Superior temporal gyrus (tissue), 1 donor: ENCODE measurements around the gene TRAPPC8.
A peak's percentile ranks its signal among the peaks of the same experiment; 100 is the strongest.
"Not testable (repeated sequence)": the region's sequence is repeated elsewhere in the genome, so short reads cannot be mapped to it uniquely, and the experiment has no call there.

Source experiments
- DNase-seq: peaks from one replicate; pipeline ENCODE4 v3.0.0-alpha.2; 2016; ENCODE audit errors: extremely low spot score

Gene TRAPPC8

DNA sequence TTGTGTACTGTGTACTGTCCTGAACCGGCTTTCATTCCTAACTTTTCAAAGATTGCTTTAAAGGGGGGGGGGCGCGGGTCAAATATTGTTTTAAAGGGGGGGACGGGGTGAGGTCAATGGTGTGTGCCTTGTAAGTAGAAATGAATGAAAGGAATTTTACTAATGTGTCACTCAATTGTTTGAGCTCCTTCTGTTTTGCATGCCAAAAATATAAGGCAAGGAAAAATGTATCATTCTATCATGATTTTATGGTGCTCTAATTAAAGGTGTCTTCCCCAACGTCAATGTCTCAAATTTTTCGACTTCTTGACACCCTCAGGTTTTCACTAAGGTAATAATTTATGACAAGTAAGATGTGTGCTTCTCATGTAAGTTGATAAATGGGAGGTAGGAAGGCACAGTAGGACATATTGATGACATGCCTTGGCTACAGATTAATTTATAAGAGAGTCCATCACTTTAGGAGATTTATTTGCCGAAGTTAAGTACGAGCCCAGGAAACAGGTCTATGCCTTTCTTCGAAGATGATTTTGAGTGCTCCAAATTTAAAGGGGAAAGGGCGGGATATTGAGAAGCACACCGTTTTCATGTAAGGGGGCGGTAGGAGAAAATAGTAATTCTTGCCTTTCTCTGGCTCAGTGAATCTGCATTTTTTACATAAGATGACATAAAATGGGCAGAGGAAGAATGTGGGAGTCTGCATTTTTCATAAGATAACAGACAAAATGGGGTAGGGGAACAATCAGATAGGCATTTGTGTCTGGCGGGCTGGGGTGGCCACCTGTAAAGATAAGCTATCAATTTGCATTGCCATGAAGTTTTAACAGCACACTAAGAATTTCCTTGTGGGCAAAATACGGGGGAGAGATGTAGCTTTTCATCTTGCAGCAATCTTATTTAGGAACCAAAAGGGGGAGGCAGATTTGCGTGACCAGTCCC is 1.2 kb upstream of the TRAPPC8 start:
- peak; percentile 41 for DNase-seq

DNA sequence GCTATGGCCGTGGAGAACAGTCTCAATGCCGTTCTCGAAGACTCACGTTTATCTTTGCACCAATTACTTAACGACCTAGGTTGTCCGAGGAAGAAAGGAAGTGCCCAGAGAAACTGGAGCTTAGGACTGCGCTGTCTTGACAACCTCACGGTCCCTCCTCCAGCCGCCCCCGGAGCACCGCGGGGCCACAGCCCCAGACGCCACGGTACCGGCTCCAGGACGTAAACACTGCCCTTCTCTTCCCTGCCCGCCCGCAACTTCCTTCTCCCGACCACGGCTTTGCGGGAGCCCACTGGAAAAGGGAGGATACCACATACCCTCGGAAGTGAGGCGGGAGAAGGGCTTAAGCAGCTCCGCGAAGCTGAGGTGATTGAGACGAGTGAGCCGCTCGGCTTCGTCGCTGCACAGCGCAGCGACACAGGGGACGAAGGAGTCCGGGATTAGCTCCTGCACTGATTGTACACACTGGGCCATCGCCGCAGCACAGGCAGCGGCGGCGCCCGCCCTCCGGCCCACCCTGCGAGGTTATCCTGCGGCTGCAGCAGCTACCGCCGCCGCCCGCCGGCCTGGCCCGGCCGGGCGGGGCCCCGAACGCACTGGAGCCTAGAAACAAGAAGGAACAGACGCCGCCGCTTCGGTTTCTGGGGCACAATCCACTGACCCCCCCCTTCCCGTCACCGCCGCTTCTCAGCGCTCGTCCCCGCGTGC is 483 bp downstream of the TRAPPC8 start:
- peak; percentile 42 for DNase-seq

DNA sequence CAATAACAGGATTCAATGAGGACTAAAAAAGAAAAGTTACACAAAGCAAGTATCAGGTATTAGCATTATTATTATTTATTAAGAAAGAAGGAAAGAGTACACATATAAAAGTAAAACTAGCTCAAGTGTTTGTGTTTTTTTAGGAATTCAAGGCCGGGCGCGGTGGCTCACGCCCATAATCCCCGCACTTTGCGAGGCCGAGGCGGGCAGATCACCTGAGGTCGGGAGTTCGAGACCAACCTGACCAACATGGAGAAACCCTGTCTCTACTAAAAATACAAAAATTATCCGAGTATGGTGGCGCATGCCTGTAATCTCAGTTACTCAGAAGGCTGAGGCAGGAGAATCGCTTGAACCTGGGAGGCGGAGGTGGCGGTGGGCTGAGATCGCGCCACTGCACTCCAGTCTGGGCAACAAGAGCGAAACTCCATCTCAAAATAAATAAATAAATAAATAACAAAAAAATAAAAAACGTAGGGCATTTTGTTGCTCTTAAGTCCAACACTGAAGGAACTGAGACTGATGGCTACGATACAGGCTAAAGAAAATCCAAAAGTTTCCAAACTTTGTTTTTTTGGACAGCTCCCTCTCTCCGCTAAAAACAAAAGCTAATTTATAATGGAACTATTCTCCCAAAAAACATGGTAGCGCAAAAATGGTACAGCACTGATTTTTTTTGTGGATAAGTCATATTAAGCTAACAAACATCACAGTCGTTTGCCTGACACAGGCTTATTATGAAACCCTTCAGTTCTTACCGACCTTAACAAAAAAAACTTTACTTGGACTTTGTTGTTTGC is 1.7 kb downstream of the TRAPPC8 start:
- no peak for DNase-seq

DNA sequence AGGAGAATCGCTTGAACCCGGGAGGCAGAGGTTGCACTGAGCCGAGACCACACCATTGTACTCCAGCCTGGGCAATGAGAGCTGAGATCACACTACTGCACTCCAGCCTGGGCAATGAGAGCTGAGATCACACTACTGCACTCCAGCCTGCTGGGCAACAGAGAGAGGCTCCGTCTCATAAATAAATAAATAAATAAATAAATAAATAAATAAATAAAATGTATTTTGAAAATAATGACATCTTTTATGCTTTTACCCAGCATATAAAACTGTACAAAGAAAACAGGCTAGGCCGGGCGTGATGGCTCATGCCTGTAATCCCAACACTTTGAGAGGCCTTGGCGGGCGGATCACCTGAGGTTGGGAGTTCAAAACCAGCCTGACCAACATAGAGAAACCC is 8.2 kb downstream of the TRAPPC8 start:
- DNase-seq: not testable (repeated sequence)

DNA sequence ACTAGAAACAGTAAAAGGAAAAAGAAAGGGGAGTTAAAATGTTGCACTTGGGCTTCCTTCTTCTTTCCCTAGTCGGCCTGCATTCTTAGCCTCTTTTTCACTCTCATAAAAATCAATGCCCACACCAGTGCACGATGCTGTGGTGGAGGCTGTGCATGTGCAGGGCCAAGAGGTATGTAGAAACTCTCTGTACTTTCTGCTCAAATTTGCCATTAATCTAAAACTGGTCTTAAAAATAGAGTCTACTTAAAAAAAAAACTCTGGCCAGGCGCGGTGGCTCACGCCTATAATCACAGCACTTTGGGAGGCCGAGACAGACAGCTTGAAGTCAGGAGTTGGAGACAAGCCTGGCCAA is 11.1 kb downstream of the TRAPPC8 start:
- no peak for DNase-seq

DNA sequence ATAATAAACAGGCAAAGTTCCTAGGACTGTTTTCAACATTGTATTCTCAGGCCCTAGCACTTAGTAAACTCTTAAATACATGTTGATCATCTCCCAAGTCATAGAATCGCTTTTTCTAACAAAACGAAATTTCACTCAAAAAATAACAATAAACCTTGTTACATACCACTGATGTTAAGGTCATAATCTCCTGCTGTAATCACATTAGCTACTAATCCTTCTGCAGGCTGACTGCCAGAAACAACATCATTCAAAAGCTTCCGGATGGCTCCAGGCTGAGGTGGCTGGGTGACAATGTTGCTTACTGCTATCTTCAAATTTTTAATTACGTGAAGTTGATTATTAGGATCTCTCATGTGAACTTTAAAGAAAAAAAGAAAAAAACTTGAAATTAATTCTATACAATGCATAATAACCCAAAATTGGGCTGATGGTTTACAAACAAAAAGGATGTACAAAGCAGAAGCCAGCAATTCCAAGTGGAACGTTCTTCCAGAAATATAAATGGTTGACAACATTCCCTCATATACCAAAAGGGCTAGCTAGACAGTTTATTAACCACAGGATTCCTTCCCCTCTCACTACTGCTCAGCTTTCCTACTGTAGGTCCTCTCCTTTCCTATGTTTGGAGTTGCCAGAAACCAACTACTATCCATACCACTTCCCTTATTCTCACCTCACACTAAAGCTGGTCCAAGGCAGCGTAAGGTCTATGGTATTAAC is 11.6 kb downstream of the TRAPPC8 start:
- DNase-seq: no peak

DNA sequence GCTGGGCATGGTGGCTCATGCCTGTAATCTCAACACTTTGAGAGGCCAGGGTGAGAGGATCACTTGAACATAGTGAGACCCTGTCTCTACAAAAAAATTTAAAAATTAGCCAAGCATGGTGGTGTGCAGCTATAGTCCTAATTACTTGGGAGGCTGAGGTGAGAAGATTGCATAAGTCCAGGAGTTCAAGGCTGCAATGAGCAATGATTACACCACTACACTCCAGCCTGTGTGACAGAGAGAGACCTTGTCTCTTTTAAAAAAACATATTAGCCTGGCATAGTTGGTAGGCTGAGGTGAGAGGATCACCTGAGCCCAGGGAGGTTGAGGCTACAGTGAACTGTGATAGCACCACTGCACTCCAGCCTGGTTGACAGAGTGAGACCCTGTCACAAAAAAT is 13.7 kb downstream of the TRAPPC8 start:
- no peak for DNase-seq

DNA sequence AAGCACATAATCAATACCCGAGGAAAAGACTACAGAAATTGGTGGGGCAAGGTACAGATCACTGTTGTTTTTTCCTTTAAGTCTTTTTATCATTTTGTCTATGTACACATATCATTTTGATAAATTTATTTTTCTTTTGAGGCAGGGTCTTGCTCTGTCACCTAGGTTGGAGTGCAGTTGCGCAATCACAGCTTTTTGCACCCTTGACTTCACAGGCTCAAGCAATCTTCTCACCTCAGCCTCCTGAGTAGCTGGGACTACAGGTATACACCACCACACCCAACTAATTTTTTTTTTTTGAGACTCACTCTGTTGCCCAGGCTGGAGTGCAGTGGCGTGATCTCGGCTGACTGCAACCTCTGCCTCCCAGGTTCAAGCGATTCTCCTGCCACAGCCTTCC is 15.9 kb downstream of the TRAPPC8 start:
- not testable (repeated sequence) for DNase-seq

DNA sequence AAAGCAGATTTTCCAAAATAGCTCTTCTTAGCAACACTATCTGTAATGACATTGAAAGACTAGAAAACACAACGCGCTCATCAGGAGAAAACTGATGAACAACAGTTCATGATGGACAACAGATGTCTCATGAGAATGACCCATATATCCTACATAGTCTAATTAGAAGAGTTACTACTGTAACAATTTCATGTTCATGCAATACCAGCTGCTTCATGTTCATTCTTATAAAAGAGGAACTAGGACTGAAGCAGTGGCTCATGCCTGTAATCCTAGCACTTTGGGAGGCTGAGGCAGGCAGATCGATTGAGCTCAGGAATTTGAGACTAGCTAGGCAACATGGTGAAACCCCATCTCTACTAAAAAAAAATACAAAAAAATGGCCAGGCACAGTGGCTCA is 22.7 kb downstream of the TRAPPC8 start:
- DNase-seq: no peak

DNA sequence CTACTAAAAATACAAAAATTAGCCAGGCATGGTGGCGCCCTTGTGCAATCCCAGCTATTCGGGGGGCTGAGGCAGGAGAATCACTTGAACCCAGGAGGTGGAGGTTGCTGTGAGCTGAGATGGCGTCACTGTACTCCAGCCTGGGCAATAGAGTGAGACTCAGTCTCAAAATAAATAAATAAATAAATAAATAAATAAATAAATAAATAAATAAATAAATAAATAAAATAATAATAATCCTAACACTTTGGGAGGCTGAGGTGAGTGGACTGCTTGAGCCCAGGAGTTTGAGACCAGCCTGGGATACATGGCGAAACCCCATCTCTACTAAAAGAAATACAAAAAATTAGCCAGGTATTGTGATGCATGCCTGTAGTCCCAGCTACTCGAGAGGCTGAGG is 23.6 kb downstream of the TRAPPC8 start:
- not testable (repeated sequence) for DNase-seq

DNA sequence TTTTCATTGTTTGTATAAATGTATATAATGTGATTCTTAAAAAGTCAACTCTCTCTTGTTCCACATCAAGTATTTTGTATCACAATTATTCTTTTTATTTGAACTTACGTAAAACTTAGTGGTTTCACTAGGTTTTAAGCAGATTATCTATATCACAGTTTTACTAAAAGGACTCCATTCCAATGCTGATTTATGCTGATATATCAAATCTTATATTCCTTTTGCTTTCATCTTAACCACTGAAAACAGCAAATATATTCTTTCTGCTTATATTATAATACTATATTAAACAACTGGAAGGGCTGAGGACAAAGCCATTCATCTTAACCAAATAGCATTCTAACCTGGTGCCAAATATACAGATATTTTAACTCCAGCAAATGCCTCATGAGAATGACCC is 24.2 kb downstream of the TRAPPC8 start:
- DNase-seq: no peak

DNA sequence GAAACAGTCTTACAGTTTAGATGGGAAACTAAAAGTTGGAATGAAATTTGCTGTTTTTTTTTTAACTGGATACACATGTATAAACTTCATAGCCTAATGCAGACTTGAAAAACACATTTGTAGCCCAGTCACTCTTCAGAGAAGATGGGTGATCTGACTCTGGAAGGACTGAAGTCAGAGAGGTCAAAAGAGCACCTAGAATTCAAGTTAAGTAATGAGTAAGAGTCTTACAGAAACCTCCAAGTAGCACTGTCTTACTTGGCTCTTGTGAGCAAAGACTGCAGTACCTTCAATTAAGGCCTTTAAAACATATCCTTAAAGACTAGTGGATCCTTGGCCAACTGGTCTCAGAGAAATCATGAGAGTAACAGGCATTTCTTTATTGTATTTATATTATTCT is 41.9 kb downstream of the TRAPPC8 start:
- no peak for DNase-seq

DNA sequence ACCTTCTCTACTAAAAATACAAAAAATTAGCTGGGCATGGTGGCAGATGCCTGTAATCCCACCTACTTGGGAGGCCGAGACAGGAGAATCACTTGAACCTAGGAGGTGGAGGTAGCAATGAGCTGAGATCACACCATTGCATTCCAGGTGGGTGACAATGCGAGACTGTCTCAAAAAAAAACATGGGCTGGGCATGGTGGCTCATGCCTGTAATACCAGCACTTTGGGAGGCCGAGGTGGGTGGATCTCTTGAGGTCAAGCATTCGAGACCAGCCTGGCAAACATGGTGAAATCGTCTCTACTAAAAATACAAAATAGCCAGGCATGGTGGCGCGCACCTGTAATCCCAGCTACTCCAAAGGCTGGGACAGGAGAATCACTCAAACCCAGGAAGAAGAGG is 43.2 kb downstream of the TRAPPC8 start:
- not testable (repeated sequence) for DNase-seq

DNA sequence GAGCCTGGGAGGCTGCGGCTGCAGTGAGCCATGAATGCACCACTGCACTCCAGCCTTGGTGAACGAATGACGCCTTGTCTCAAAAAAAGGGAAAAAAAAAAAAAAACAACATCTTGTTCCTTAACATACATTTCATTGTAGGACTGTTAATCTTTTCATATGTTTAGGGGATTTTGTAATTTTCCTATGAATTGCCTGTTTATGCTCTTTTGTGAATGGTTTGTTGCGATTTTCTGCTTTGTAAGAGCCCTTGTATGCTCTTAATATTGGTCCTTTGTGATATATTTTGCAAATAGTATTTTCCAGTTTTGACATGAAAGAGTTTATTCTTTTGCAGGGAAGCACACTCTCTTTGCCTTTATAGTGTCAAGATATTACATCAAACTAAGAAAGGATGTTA is 50.0 kb downstream of the TRAPPC8 start:
- no peak for DNase-seq

DNA sequence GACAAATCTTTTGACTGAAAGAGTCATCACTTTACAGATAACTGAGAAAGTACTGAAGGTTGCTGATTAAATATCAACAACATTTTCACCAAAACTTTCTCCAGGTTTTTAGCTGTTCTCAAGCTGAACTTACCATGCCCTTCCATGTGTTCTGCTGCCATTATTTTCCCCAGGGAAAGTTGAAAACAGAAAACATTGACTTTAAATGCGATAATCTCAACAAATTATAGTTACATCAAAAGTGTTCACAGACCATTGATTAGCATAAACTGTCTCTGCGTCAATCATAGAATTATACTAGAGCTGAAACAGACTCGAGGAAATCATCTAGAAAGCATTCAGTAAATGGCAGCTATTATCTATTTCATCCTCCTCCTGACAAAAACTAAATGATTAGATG is 51.4 kb downstream of the TRAPPC8 start:
- no peak for DNase-seq

DNA sequence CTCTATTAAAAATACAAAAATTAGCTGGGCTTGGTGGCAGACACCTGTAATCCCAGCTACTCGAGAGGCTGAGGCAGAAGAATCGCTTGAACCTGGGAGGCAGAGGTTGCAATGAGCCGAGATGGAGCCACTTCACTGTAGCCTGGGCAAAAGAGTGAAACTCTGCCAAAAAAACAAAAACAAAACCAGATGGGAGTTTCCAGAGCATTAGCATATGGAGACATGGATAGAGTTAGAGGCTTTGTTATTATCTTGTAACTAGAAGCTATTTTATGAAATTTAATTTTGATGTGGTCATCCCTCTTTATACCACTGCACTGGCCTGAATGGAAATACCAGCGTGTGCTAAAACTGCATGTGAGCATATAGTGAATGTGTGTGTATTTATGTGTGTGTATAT is 58.9 kb downstream of the TRAPPC8 start:
- DNase-seq: no peak

DNA sequence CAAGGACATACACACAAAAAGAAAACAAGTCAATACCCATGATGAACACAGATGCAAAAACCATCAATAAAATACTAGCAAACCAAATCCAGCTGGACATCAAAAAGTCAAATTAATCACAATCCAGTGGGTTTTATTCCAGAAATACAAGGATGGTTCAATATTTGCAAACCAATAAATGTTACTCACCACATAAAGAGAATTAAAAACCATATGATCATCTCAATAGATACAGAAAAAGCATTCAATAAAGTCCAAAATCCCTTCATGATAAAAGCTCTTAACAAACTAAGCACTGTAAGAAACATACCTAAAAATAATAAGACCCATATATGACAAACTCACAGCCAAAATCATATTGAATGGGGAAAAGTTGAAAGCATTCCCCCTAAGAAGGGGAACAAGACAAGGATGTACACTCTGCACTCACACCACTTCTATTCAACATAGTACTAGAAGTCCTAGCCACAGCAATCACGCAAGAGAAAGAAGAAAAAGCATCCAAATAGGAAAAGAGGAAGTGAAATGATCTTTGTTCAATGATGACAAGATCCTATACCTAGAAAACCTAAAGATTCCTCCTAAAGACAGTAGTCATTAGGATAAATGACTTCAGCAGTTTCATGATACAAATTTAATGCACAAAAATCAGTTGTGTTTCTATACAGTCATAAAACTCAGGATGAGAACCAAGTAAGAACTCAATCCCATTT is 62.6 kb downstream of the TRAPPC8 start:
- no peak for DNase-seq

DNA sequence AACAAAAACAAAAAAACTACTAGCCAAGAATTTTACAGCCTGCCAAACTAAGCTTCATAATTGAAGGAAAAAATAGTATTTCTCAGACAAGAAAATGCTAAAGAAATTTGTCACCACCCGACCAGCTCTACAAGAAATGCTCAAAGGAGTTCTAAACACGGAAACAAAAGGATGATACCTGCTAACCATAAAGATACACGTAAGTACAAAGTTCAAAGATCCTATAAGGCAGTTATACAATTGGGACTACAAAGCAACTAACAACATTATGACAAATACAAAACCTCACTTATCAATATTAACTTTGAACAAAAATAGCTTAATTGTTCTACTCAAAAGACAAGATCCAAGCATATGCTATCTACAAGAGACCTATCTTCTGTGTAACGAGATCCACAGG is 64.6 kb downstream of the TRAPPC8 start:
- no peak for DNase-seq

DNA sequence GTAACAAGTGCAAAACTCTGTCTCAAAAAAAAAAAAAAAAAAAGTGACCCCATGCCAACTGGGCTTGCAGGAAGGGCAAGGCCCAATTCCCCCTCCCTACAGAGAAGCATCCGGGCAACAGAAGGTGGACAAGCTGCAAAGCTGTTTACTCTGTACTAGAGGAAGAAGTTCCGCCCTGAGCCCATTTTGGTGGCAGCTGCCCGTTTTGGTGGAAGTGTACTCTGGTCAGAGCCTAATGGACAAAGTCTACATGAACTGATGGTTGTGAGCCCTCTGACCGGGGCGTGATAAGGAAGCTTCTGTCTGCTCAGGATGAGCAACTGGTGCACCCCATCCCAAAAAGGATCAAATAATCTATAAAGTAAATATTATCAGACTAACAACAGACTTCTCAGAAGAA is 65.0 kb downstream of the TRAPPC8 start:
- DNase-seq: no peak

DNA sequence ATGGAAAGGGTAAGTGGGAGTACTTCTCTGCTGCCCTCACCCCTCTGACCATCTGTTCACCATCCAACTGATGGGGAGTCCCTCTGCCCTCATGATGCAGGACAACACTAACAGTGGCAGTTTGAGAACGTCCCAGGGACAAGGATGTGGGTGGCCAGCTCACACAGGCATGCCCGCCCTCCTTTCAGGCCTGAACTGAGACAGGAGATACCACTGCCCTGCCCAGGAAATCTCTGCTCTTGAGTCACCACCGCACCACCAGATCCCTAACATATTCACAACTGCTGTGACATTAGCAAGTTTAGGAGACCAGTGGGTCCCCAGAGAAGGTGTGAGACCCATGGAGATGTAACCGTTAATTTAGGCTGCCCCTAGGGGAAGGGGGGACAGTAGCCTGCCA is 66.2 kb downstream of the TRAPPC8 start:
- DNase-seq: no peak

DNA sequence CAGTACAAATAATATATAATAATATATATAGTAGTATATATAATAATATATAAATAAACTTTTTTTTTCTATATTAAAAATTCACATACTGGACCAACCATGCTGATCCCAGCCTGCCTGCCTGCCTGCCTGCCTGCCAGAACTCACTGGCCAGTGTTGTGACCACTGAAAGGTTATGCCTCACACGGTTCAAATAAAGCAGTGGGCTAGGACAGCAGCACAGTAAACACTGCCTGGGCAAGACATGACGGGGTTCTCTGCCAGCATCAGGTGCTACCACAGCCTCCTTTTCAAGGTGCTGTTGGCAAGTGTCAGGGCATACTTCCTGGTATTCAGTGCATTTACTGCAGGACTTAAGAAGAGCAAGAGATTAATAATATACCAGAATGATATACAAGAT is 67.6 kb downstream of the TRAPPC8 start:
- no peak for DNase-seq
